HG02571 (cell line): Measurements from ENCODE around the gene LRRC28.
"Not testable (repeated sequence)": the region's sequence is repeated elsewhere in the genome, so short reads cannot be mapped to it uniquely, and the experiment has no call there.

ENCODE experiments used
- ATAC-seq: cut with Tn5 transposase; IDR thresholded peaks from one replicate; pipeline ENCODE4 v1.9.1; 2021; ENCODE audit warnings: mild to moderate bottlenecking, moderate library complexity; ENCODE audit not compliant: unreplicated experiment

Gene LRRC28

DNA sequence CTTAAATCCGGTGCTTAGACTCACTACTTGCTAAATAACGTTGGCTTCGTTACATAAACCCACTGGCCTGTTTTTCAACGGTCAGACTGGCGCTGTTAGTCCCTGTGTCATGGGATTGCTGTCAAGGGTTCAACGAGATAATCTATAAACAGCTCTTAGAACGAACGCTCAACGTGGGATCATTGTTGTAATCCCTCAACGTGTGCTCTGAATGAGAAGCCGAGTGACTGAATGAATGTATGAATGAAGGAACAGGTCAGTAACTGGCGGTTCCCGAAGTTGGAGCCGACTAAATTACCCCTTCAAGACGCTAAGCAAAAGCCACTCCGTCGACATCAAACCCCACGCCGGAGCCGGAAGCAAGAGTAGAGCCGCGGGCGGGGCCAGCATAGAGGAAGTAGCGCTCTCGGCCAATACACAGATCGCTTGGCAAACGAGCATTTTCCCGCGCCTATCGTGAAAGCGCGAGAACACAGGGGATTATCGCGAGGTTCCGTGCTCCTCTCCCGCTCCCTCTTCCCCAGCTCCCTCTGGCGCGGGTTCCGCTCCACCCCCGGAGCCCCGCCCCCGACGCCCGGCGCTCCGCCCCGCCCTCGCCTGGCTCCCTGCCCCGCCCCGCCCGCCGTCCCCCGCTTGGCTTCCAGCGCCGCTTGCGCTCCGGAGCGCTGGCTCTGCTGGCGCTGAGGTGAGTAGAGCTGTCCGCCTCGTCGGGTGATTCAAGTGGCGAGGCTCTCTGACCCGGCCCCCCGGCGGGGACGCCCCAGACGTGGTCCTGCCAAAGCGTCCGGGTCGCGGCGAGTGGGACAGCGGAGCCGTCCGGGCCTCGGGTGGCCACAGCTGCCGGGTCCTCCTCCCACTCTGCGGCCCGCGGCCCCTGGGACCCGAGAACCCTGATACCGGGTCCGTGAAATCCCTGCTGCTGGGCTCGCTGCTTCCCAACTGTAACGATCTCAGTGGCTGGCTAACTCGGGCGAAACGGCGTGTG lies at the start of gene LRRC28:
Gene LRRC28, plus strand, starts transcription at position 625 of the 985 bp plus-strand sequence. CDS start 4,477 bp downstream, outside the sequence.
- peak; percentile 95 for ATAC-seq

DNA sequence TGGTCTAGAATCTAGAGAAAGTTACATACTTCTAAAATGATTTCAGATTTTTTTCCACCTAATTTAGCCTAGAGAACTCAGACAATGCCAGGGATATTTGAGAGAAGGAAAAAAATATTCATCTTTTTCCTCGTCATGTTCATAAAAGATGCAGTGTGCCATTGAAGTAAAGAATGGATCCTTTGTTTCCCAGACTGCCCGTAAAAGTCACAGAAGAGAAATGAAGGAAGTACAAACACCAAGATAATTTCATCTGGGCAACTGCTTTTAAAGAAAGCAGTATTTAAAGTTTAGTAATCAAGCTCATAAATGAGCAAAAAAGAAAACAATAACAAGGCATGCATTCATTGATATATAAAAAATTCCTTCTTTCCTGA lies 49.1 kb upstream of the LRRC28 start:
- no peak for ATAC-seq

DNA sequence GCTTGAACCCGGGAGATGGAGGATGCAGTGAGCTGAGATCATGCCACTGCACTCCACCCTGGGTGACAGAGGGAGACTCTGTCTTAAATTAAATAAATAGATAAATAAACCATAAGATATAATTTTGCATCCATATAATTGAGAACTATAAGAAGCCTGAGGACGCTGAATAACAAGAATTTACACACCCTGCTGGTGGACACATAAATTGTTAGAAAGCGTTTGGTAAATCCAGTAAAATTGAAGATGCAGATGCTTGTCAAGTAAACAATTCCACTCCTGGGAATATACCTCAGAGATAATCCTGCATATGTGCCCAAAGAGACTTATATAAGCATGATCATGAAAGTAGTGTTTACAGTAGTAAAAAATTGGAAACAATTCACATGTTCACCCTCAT lies 43.6 kb upstream of the LRRC28 start:
- no peak for ATAC-seq

DNA sequence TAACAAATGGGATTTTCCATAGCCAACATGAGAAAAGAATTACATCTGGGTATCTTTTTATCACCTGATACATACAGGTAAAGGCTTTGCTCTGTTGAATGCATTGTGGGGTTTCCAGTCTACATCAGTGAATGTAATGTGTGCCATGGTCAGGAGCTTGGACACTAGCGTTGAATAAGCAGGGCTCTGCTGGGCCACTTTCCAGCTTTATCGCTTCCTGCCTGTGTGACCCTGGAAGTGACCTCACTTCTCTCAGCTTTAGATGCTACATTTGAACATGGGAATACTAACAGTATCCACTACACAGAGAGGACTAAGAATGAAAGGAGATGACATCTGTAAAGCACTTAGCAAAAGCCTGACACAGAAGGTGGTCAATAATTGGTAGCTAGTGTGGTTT lies 42.0 kb upstream of the LRRC28 start:
- ATAC-seq = no peak

GRCh38 chr15:99210334-99210733 lies 40.9 kb upstream of the LRRC28 start:
- no peak for ATAC-seq

DNA sequence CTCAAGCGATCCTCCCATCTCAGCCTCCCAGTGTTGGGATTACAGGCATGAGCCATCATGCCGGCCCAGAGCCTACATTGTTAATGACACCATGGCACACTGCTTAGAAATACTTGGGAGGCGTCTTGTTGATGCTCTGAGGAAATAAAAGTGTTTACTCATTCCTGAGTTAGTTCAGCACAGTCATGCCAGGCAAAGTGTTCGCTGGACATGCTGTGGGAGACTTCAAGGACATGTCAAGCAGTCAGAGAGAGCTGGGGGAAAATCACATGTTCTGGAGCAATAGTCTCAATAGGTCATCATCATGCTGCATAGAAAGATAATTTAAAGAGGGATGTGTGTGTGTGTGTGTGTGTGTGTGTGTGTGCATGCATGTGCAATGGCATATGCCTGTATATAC lies 39.4 kb upstream of the LRRC28 start:
- ATAC-seq = no peak

GRCh38 chr15:99212406-99212805 lies 38.9 kb upstream of the LRRC28 start:
- ATAC-seq = no peak

DNA sequence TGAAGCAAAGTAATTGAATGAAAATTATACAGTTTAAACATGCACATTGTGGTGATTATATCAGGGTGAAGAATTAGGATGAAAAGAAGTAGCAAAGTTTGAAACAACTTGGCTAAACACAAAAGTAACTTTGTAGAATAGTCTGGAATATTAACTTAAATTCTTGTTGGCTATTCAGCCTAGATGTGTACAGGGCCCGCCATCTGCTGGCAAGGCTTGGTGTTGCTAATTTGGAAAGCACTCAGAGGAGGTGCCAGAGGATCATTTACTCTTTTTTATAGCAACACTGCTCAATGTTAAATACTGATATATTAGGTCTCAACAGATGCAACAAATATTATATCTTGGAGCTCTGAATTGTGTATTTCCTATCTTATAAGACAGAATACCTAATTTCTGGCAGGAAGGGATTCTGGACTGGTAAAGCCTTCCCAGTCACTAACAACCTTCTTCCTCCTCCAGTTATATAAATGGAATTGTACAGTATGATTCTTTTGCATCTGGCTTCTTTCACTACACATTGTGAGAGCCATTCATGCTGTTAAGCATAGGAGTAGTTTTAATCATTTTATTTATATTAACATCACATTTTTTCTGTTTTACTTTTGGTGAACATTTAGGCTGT lies 38.0 kb upstream of the LRRC28 start:
- ATAC-seq = peak; percentile 56

GRCh38 chr15:99224372-99225214 lies 26.7 kb upstream of the LRRC28 start:
- ATAC-seq = no peak

- no peak for ATAC-seq
Measured at GRCh38 chr15:99226802-99227201, 24.5 kb upstream of the LRRC28 start.

DNA sequence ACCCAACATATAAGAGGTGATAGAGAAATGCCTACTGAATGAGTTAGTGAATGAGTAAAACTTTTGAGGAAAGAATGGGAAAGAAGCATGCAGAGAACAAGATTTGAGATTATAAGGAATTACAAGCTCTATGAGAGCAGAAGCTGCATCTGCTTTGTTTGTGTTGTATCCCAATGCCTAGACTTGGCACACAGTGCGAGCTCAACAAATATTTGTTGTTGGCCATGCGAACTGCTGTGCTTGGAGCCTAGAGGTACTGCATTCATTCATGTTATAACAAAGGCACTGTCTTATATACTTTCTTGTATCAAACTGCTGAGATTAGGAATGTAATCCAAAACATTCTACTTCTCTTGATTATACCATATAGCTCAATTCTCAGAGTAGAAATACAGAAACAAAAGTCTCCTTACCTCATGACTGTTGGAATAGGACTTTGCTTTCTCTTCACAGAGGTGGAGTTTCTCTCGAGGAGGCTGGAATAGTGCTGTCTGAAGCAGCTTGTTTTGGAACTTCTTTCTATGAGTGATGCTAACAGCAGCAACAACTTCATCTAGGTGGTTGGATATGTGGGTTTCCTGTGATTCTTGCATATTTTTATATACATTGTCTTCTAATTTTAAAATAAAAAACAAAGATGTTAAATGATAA lies 23.0 kb upstream of the LRRC28 start:
- ATAC-seq = no peak

GRCh38 chr15:99230867-99231266 lies 20.4 kb upstream of the LRRC28 start:
- ATAC-seq = no peak

DNA sequence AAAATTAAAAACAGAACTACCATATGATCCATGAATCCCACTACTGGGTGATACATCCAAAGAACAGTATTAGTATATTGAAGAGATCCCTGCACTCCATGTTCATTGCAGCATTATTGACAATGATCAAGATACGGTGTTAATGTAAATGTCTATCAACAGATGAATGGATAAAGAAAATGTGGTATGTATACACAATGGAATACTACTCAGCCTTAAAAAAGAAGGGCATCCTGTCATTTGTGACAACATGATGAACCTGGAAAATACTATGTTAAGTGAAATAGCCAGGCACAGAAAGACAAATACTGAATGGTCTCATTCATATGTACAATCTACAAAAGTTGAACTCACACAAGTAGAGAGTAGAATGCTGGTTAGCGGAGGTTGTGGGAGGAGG lies 18.5 kb upstream of the LRRC28 start:
- ATAC-seq = no peak

DNA sequence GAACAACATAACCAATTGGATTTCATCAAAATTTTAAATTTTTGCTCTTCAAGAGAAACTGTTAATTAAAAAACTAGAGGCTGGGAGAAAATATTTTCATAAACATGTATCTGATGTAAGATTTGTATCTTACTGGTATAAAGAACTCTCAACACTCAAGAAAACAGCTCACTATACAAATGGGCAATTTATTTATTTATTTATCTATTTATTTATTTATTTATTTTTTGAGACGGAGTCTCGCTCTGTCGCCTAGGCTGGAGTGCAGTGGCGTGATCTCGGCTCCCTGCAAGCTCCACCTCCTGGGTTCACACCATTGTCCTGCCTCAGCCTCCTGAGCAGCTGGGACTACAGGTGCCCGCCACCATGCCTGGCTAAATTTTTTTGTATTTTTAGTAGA lies 17.1 kb upstream of the LRRC28 start:
- not testable (repeated sequence) for ATAC-seq

DNA sequence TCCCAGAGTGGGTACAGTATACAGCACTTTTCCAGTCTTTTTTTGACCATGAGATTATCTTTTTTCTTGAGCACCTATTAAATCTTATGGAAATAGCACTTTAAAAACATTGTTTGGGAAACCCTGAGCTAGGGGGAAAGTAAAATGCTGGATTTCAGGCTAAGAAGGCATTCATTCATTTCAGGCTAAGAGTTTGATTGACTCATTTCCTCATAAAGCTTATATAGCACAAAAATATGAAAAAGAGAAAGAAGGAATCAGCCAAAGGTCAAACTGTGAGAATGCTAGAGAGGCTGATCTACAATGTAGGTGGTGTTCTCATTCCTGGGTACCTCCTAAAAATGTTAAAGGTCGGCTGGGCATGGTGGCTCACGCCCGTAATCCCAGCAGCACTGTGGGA lies 12.4 kb upstream of the LRRC28 start:
- no peak for ATAC-seq

DNA sequence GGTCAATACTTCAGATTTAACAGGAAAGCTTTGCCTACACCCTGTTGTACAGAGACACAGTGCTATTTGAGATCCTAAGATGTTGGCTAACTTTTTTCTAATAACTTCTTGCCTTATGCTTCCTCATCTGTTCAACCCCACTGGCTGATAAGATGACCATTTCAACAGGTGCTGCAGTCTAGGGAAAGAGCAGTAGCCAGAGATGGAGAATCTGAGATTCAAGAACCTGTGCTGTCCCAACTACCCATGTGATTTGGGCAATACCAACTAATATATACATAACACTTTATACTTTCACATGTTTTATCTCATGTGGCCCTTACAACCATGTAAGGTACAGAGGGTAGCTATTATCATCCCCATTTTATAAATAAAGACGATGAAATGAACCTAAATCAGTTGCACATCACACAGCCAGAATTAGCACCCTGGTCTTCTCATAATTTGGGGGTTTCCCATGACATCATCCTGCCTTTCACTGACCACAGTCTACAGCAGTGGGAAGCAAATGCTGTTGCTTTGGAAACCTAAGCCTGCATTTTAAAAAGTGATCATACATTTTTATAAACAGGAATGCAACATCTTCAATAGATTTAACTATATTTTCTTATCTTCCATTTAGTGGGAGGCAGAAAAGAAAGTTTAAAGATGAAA lies 11.6 kb upstream of the LRRC28 start:
- ATAC-seq = peak; percentile 94

GRCh38 chr15:99241752-99242151 lies 9.5 kb upstream of the LRRC28 start:
- ATAC-seq = no peak

DNA sequence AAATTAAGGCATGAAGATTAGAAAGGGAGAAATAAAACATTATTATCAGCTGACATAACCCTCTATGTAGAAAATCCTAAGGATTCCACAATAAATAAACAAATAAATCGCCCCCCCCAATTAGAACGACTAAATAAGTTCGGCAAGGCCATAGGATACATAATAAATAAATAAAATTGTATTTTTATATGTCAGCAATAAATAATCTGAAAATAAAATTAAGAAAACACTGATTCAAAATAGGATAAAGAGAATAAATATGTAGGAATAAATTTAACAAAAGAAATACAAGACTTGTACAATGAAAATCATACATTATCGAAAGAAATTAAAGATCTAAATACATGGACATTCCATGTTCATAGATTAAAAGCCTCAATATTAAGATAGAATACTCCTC lies 7.0 kb upstream of the LRRC28 start:
- no peak for ATAC-seq

- no peak for ATAC-seq
Measured at GRCh38 chr15:99247062-99247461, 4.2 kb upstream of the LRRC28 start.

- ATAC-seq = no peak
Measured at GRCh38 chr15:99248000-99248715, 3.1 kb upstream of the LRRC28 start.
